GM21381 (cell line): Measurements from ENCODE around the gene CD58.

ENCODE experiments used
- ATAC-seq: cut with Tn5 transposase; IDR thresholded peaks from one replicate; pipeline ENCODE4 v1.9.1; 2021; ENCODE audit warnings: mild to moderate bottlenecking, moderate library complexity; ENCODE audit not compliant: unreplicated experiment

Gene CD58

DNA sequence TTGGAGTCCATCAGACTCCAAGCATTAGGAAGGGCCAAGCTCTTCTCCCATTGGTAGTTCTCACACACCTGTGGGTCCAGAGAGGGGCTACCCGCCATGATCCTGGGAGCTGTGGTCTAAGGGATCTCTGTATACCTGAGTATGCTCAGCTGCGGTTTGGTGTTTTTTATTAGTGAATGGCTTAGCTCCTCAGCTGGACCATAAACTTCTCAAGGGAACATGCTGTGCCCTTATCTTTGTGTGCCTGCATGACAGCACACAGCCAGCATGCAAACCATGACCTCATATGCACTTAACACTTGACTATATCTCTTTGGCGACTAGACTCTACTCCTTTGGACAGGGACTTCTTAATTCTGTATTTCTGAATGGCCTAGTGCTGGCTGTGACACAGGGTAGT, 94.5 kb downstream of the CD58 start:
- ATAC-seq: no peak

GRCh38 chr1:116475850-116476218, 95.0 kb downstream of the CD58 start:
- no peak for ATAC-seq

GRCh38 chr1:116474921-116475849, 95.6 kb downstream of the CD58 start:
- no peak for ATAC-seq

DNA sequence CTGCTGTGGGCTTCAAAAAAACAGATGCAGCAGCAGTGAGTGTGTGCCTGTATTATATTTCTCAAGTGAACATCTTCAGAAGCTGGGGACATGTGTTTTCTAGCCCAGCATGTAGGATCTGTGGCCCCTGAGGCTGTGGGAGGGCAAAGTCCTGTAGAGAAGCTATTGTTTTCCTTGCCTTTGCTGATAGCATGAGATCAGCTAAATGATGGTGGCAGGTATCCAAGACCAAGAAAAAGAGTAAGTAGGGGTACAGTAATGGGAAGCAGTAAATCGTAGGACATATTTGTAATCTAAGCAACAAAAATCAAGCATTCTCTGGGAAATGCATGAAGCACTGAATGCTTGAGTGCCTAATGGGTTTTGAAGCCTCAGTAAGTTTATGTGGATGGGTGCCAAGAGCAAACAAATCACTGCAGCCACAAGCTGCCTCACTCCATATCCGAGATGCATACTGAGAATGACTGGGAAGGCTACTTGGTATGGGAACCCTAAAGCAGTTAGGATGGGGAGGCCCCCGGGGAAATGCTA, 98.3 kb downstream of the CD58 start:
- ATAC-seq: no peak

GRCh38 chr1:116471241-116471640, 99.6 kb downstream of the CD58 start:
- no peak for ATAC-seq

GRCh38 chr1:116470671-116471070, 100.2 kb downstream of the CD58 start:
- ATAC-seq: no peak

DNA sequence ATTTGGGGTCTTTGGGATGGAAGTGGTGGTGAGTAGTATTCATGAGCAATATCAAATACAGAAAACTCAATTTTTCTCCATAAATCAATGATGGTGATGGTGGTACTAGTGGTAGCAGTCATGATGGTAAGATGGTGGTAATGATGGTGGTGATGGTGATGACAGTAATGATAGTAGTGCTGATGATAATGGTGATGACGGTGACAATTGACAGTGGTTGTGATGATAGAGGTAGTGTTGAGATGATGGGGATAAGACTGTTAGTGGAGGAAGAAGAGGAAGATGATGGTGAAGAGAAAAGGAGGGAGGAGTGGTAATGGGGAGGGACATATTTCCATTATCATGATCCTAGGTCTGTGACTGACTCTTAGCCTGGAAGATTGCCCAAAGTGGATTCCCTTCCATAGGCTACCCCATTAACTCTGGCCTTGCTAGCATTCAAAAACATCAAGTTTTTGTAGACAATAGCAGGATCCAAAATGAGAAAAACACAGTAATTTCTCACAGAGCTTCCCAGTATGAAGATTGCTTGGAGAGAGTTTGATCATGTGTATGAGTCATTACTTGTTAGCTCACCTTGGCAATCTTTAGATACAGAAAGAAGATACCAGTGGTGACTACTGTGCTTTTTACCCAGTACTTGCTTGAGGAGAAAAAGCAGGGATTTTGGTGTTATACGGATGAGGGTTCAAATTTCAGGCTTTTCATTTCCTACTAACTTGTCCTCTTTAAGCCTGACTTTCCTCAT, 103.8 kb downstream of the CD58 start:
- ATAC-seq: no peak

GRCh38 chr1:116465845-116466685, 104.8 kb downstream of the CD58 start:
- ATAC-seq: no peak

GRCh38 chr1:116465477-116465844, 105.4 kb downstream of the CD58 start:
- ATAC-seq: no peak
